Measurements from ENCODE around the gene DNM2. TPM values are rescaled to one million over a fixed set of nuclear protein-coding genes. Genes with fewer than 3 reads are reported as not detected.

Gene DNM2
- total and polyA plus RNA-seq, 2 of the 13 experiments (the other 11 are each of a cell fraction or from before 2014, with no cell fraction given) = 41.7 to 59.8 TPM

DNA sequence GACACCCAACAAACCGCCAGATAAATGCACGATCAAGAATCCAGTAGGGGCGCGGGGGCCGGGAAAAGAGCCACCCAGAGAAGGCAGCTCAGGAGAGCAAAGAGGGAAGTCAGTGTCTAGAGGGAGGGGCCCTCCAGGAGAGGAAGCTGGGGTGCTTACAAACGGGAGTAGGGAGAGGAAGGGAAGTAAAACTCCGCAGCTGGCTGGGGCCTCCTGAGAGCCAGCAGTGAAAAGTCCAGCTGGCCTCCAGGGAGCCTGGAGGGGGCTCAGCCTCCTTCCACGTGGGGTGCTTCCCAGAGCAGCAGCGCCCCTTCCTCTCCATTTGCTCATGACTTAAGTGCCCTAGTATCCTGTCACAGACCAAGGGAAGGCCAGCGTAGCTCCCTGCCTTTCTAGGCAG, 66.4 kb downstream of the DNM2 start:
- TF ChIP-seq ZNF138 (CRISPR knock-in tag; IDR thresholded peaks at IDR 0.05; ENCODE audit: low read depth) (no peak), KMT2A (CRISPR knock-in tag; IDR thresholded peaks at IDR 0.05) (no peak), RFXANK (CRISPR knock-in tag; IDR thresholded peaks at IDR 0.05) (no peak), ZNF766 (CRISPR knock-in tag; IDR thresholded peaks at IDR 0.05; ENCODE audit: borderline replicate concordance) (no peak), ZNF331 (CRISPR knock-in tag; IDR thresholded peaks at IDR 0.05) (no peak), PATZ1 (CRISPR knock-in tag; IDR thresholded peaks at IDR 0.05) (no peak)
- TF ChIP-seq, protein P1, sequence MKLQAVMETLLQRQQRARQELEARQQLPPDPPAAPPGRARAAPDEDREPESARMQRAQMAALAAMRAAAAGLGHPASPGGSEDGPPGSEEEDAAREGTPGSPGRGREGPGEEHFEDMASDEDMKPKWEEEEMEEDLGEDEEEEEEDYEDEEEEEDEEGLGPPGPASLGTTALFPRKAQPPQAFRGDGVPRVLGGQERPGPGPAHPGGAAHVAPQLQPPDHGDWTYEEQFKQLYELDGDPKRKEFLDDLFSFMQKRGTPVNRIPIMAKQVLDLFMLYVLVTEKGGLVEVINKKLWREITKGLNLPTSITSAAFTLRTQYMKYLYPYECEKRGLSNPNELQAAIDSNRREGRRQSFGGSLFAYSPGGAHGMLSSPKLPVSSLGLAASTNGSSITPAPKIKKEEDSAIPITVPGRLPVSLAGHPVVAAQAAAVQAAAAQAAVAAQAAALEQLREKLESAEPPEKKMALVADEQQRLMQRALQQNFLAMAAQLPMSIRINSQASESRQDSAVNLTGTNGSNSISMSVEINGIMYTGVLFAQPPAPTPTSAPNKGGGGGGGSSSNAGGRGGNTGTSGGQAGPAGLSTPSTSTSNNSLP (IDR thresholded peaks at IDR 0.05; ENCODE audit: low read depth, low read length) = no peak
- TF ChIP-seq, protein P2, sequence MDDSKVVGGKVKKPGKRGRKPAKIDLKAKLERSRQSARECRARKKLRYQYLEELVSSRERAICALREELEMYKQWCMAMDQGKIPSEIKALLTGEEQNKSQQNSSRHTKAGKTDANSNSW (CRISPR knock-in tag; IDR thresholded peaks at IDR 0.05; ENCODE audit: borderline replicate concordance) = no peak
- TF ChIP-seq, protein P3, sequence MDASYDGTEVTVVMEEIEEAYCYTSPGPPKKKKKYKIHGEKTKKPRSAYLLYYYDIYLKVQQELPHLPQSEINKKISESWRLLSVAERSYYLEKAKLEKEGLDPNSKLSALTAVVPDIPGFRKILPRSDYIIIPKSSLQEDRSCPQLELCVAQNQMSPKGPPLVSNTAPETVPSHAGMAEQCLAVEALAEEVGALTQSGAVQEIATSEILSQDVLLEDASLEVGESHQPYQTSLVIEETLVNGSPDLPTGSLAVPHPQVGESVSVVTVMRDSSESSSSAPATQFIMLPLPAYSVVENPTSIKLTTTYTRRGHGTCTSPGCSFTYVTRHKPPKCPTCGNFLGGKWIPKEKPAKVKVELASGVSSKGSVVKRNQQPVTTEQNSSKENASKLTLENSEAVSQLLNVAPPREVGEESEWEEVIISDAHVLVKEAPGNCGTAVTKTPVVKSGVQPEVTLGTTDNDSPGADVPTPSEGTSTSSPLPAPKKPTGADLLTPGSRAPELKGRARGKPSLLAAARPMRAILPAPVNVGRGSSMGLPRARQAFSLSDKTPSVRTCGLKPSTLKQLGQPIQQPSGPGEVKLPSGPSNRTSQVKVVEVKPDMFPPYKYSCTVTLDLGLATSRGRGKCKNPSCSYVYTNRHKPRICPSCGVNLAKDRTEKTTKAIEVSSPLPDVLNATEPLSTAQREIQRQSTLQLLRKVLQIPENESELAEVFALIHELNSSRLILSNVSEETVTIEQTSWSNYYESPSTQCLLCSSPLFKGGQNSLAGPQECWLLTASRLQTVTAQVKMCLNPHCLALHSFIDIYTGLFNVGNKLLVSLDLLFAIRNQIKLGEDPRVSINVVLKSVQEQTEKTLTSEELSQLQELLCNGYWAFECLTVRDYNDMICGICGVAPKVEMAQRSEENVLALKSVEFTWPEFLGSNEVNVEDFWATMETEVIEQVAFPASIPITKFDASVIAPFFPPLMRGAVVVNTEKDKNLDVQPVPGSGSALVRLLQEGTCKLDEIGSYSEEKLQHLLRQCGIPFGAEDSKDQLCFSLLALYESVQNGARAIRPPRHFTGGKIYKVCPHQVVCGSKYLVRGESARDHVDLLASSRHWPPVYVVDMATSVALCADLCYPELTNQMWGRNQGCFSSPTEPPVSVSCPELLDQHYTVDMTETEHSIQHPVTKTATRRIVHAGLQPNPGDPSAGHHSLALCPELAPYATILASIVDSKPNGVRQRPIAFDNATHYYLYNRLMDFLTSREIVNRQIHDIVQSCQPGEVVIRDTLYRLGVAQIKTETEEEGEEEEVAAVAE (CRISPR knock-in tag; IDR thresholded peaks at IDR 0.05; ENCODE audit: borderline replicate concordance) = no peak
- Histone ChIP-seq H3K9ac (ENCODE audit: insufficient read depth, low read depth, low read length) (no peak overlapping the region), H3K27me3 (ENCODE audit: control insufficient read depth in 1 of 2, insufficient read depth in 2 of 2, low read length in 2 of 2) (no peaks in the 10 kb centered on the region; a peak in 1 of 5 replicates), H3K79me2 (ENCODE audit: insufficient read depth, low read length) (no peaks in the 10 kb centered on the region), H3K27ac (ENCODE audit: extremely low read length, insufficient read depth, low read length) (no peak overlapping the region), H3K36me3 (replicated peaks in 1 of 2; ENCODE audit: control insufficient read depth in 1 of 2, insufficient read depth in 2 of 2, low read length in 2 of 2) (peaks cover 36 to 75% of the 10 kb centered on the region in 2 experiments), H3K9me3 (ENCODE audit: low read length) (no peaks in the 10 kb centered on the region), H3K4me3 (replicated peaks in 1 of 3; ENCODE audit: insufficient read depth in 1 of 3, low read depth in 2 of 3, low read length in 3 of 3) (no peak overlapping the region), H3K4me1 (ENCODE audit: insufficient read depth, low read length) (no peaks in the 10 kb centered on the region), H2AFZ (ENCODE audit: low read length) (no peak overlapping the region), H3K4me2 (ENCODE audit: low read depth, low read length) (no peak overlapping the region), H4K20me1 (ENCODE audit: insufficient read depth, low read length) (no peaks in the 10 kb centered on the region)
- WGBS (ENCODE audit: low lambda C conversion rate) = 95% methylated on average over 10 of the region's 10 CpGs
- in situ Hi-C loops (cut with HindIII; ENCODE audit: extremely low pct_ligation_motif_present, low pct_unique_long_range_greater_than_20kb) = no loop called here
- ATAC-seq (no peak), FAIRE-seq (no peak), DNase-seq (ENCODE audit: low spot score) (no peak)
- POLR2A ChIA-PET = interaction anchor here (1.3 kb wide), 1 partner anchor 52 kb away, joined by 4 read pairs; the partner anchor contains the start of gene TMED1
- intact Hi-C loops (cut with micrococcal nuclease; ENCODE audit: unreplicated experiment) = no loop called here
- BruUV-seq (replicated peaks) = no TSS peak
- CTCF ChIA-PET (ENCODE audit: low intra/inter-chr PET ratio, low total read pairs) = no interaction called here

Data from HepG2 (cell line).